OCI-LY7 (cell line): ENCODE results near the gene MRPL53.
"Not testable (repeated sequence)": the region's sequence is repeated elsewhere in the genome, so short reads cannot be mapped to it uniquely, and the experiment has no call there.

Experiments
- CTCF ChIP-seq: fragments of 200-600 bp; sonication (generic); conservative IDR thresholded peaks from 2 replicates; pipeline ENCODE4 v1.5.1; 2014; ENCODE audit warnings: mild to moderate bottlenecking, antibody characterized with exemption, low read length, moderate library complexity, mixed read lengths
- EZH2phosphoT487 ChIP-seq: fragments of 200-600 bp; sonication (generic); IDR thresholded peaks from 2 replicates; pipeline ENCODE4 v1.6.1; 2018; ENCODE audit warnings: low read depth, borderline replicate concordance, mild to moderate bottlenecking, mixed run types, antibody characterized with exemption, low read length, moderate library complexity, mixed read lengths

DNA sequence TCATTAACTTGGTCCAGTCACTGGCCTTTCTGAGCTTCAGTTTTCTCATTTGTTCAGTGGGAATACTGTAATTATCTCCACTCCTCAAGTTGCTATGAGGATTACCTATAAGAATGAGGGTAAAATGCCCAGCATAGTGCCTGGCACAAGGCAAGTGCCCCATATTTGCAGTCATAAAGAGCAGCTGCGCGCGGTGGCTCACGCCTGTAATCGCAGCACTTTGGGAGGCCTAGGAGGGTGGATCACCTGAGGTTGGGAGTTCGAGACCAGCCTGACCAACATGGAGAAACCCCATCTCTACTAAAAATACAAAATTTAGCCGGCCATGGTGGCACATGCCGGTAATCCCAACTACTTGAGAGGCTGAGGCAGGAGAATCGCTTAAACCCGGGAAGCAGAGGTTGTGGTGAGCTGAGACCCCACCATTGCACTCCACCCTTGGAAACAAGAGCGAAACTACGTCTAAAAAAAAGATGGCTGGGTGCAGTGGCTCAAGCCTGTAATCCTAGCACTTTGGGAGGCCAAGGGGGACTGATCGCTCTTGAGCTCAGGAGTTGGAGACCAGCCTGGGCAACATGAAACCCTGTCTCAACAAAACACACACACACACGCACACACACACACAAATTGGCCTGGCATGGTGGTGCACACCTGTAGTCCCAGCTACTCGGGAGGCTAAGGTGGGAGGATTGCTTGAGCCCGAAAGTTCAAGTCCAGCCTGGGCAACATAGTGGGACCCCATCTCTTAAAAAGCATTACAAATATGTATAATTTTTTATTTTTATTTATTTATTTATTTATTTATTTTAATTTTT lies 29.8 kb downstream of the MRPL53 start:
- TF ChIP-seq CTCF, EZH2phosphoT487: not testable (repeated sequence)
